C1 segment of cervical spinal cord (tissue), 14 donors: ENCODE measurements around the gene ZSCAN30.
"Not testable (repeated sequence)": the region's sequence is repeated elsewhere in the genome, so short reads cannot be mapped to it uniquely, and the experiment has no call there.

ENCODE experiments used
- DNase-seq, 14 donors: peaks; one replicate each; lab custom pipeline; 2025; lab: John Stamatoyannopoulos, UW

ZSCAN30 gene

GRCh38 chr18:35236571-35237363, 53.3 kb downstream of the ZSCAN30 start:
- no peak for DNase-seq

- DNase-seq = peak in 13 of 14 donors; percentile 7 to 73 (median 60)
Observed at GRCh38 chr18:35231052-35231451, 59.0 kb downstream of the ZSCAN30 start.

- DNase-seq = no peak
Observed at GRCh38 chr18:35227254-35227653, 62.8 kb downstream of the ZSCAN30 start.

- no peak for DNase-seq
Observed at GRCh38 chr18:35223797-35224196, 66.2 kb downstream of the ZSCAN30 start.

- DNase-seq = no peak
Observed at GRCh38 chr18:35220424-35220823, 69.6 kb downstream of the ZSCAN30 start.

- DNase-seq = not testable (repeated sequence)
Observed at GRCh38 chr18:35219331-35219730, 70.7 kb downstream of the ZSCAN30 start.

GRCh38 chr18:35216611-35217010, 73.4 kb downstream of the ZSCAN30 start:
- DNase-seq = not testable (repeated sequence)

- DNase-seq = no peak
Observed at GRCh38 chr18:35215026-35215425, 75.0 kb downstream of the ZSCAN30 start.

- not testable (repeated sequence) for DNase-seq
Observed at GRCh38 chr18:35205746-35206458, 84.1 kb downstream of the ZSCAN30 start.

- DNase-seq = no peak
Observed at GRCh38 chr18:35205199-35205712, 84.8 kb downstream of the ZSCAN30 start.

- no peak for DNase-seq
Observed at GRCh38 chr18:35203067-35203466, 87.0 kb downstream of the ZSCAN30 start.

- DNase-seq = no peak
Observed at GRCh38 chr18:35201256-35201931, 88.6 kb downstream of the ZSCAN30 start.
